Common myeloid progenitor, CD34-positive (primary cell): ENCODE results near the gene SDCBP2.
A peak's percentile ranks its signal among the peaks of the same experiment; 100 is the strongest.

Experiments
- CTCF ChIA-PET: fragments of 350-600 bp; sonication (Branson Sonifier 250); formaldehyde crosslinking; loops from one replicate; lab custom pipeline; 2021; ENCODE audit warnings: antibody characterized with exemption; lab: Charles Lee
- POLR2A ChIA-PET: fragments of 350-600 bp; sonication (Branson Sonifier 250); formaldehyde crosslinking; loops from one replicate; lab custom pipeline; 2021; ENCODE audit warnings: antibody characterized with exemption; lab: Charles Lee
- DNase-seq, 3 donors: peaks; one replicate each; pipeline versions ENCODE4 v3.0.0 to v3.0.0-alpha.2; 2013
- H3K27ac ChIP-seq, 2 experiments: 1 replicate in 1 of 2; 2 replicates in 1 of 2; pipeline ENCODE4 v1.7.0; 2013; ENCODE audit warnings: inconsistent platforms in 2 of 2, low read length in 2 of 2, mild to moderate bottlenecking in 2 of 2, low read depth in 1 of 2, moderate library complexity in 1 of 2; ENCODE audit not compliant: severe bottlenecking in 2 of 2, insufficient read depth in 1 of 2, poor library complexity in 1 of 2
- H3K27me3 ChIP-seq, 5 experiments: replicated peaks in 2 of 5; 1 replicate in 3 of 5; 2 replicates in 2 of 5; pipeline versions ENCODE4 v1.6.1 to v1.7.0; 2013; ENCODE audit warnings: low read length in 4 of 5, mild to moderate bottlenecking in 2 of 5, moderate library complexity in 2 of 5, inconsistent platforms in 1 of 5; ENCODE audit not compliant: insufficient read depth in 5 of 5, control insufficient read depth in 4 of 5
- H3K36me3 ChIP-seq, 4 experiments: 1 replicate in 2 of 4; 2 replicates in 2 of 4; pipeline versions ENCODE4 v1.6.1 to v1.7.0; 2013; ENCODE audit warnings: low read length in 3 of 4, control low read depth in 1 of 4, mild to moderate bottlenecking in 1 of 4; ENCODE audit not compliant: control insufficient read depth in 4 of 4, insufficient read depth in 4 of 4
- H3K4me1 ChIP-seq, 4 experiments: 1 replicate in 3 of 4; 2 replicates in 1 of 4; pipeline versions ENCODE4 v1.6.1 to v1.7.1; 2013; ENCODE audit warnings: low read length in 3 of 4, mild to moderate bottlenecking in 3 of 4, control low read depth in 1 of 4, inconsistent platforms in 1 of 4, moderate library complexity in 1 of 4; ENCODE audit not compliant: control insufficient read depth in 4 of 4, insufficient read depth in 4 of 4; ENCODE audit errors: control extremely low read depth in 1 of 4
- H3K4me3 ChIP-seq, 7 experiments: 1 replicate in 4 of 7; 2 replicates in 3 of 7; pipeline versions ENCODE4 v1.5.1 to v1.7.0; 2013; ENCODE audit warnings: mild to moderate bottlenecking in 7 of 7, low read length in 6 of 7, moderate library complexity in 6 of 7, inconsistent platforms in 2 of 7, low read depth in 2 of 7, control low read depth in 1 of 7; ENCODE audit not compliant: insufficient read depth in 4 of 7, control insufficient read depth in 1 of 7; ENCODE audit errors: extremely low read depth in 1 of 7
- H3K9me3 ChIP-seq, 5 experiments: 1 replicate in 4 of 5; 2 replicates in 1 of 5; pipeline versions ENCODE4 v1.6.1 to v1.7.1; 2013; ENCODE audit warnings: low read length in 4 of 5, mild to moderate bottlenecking in 2 of 5, inconsistent platforms in 1 of 5, low read depth in 1 of 5, moderate library complexity in 1 of 5; ENCODE audit not compliant: control insufficient read depth in 4 of 5, insufficient read depth in 2 of 5; ENCODE audit errors: control extremely low read depth in 1 of 5
- WGBS: methylation state at CpG from one replicate; pipeline ENCODE4 v1.1.5; 2013; ENCODE audit not compliant: insufficient coverage; 5-methylcytosine and 5-hydroxymethylcytosine counted together

SDCBP2 gene

GRCh38 chr20:1363522-1363921 lies 34.6 kb upstream of the SDCBP2 start:
- H3K36me3 ChIP-seq, result peaks cover 9 to 53% (median 37%) of the 10 kb centered on the region in 4 experiments
- CTCF ChIA-PET, result interaction anchor here (1.4 to 3.3 kb wide), 2 partner anchors 42 to 73 kb away, joined by 3 to 10 read pairs; no protein-coding TSS in a partner anchor
- POLR2A ChIA-PET, result no interaction called here

GRCh38 chr20:1362484-1362883 lies 33.5 kb upstream of the SDCBP2 start:
- DNase-seq, result peak in 2 of 3 donors; percentile 28 to 30
- Histone ChIP-seq H3K4me1 (peaks cover 7 to 21% (median 13%) of the 10 kb centered on the region in 4 experiments), H3K27ac (no peak overlapping the region), H3K4me3 (no peak overlapping the region), H3K9me3 (no peaks in the 10 kb centered on the region), H3K27me3 (no peaks in the 10 kb centered on the region), H3K36me3 (peaks cover 5 to 50% (median 38%) of the 10 kb centered on the region in 4 experiments)
- ChIA-PET CTCF (interaction anchor here (1.3 to 1.9 kb wide), 3 partner anchors 12 to 156 kb away, joined by 3 to 6 read pairs (median 3); no protein-coding TSS in a partner anchor), POLR2A (no interaction called here)
- 60% methylated on average over 1 of the region's 2 CpGs for WGBS

More at GRCh38 chr20:1363522-1363921, 34.6 kb upstream of the SDCBP2 start:
- WGBS, result 89% methylated on average over 4 of the region's 5 CpGs
- H3K9me3 ChIP-seq, result no peaks in the 10 kb centered on the region
- H3K27me3 ChIP-seq, result no peaks in the 10 kb centered on the region
- no peak overlapping the region for H3K27ac ChIP-seq
- peaks cover 7 to 21% (median 13%) of the 10 kb centered on the region in 4 experiments for H3K4me1 ChIP-seq
- DNase-seq, result no peak
- H3K4me3 ChIP-seq, result no peak overlapping the region

- H3K9me3 ChIP-seq, result peaks cover 0 to 3% (median 2%) of the 10 kb centered on the region in 5 experiments
- ChIA-PET POLR2A (no interaction called here), CTCF (no interaction called here)
- H3K4me1 ChIP-seq, result peaks cover 7 to 21% (median 13%) of the 10 kb centered on the region in 4 experiments
- H3K27ac ChIP-seq, result no peak overlapping the region
- WGBS, result 81% methylated on average over 3 of the region's 7 CpGs
- H3K36me3 ChIP-seq, result peaks cover 10 to 50% (median 34%) of the 10 kb centered on the region in 4 experiments
- no peaks in the 10 kb centered on the region for H3K27me3 ChIP-seq
- H3K4me3 ChIP-seq, result no peak overlapping the region
- no peak for DNase-seq
Observed at GRCh38 chr20:1360094-1360846, 31.3 kb upstream of the SDCBP2 start.

- Histone ChIP-seq H3K36me3 (peaks cover 17 to 65% (median 36%) of the 10 kb centered on the region in 4 experiments), H3K4me1 (peaks cover 0 to 6% (median 2%) of the 10 kb centered on the region in 4 experiments), H3K27ac (no peak overlapping the region), H3K27me3 (no peaks in the 10 kb centered on the region), H3K9me3 (peaks cover 0 to 19% (median 14%) of the 10 kb centered on the region in 5 experiments), H3K4me3 (no peak overlapping the region)
- ChIA-PET POLR2A (no interaction called here), CTCF (interaction anchor here (0.6 kb wide), 1 partner anchor 89 kb away, joined by 3 read pairs; no protein-coding TSS in a partner anchor)
- WGBS, result 93% methylated on average over 6 of the region's 9 CpGs
- peak in 2 of 3 donors; percentile 28 to 39 for DNase-seq
Observed at GRCh38 chr20:1357921-1358671, 29.2 kb upstream of the SDCBP2 start.

GRCh38 chr20:1353956-1354355 lies 25.0 kb upstream of the SDCBP2 start:
- H3K9me3 ChIP-seq, result peaks cover 0 to 27% (median 14%) of the 10 kb centered on the region in 5 experiments
- ChIA-PET POLR2A (no interaction called here), CTCF (interaction anchor here (1.0 to 1.1 kb wide), 2 partner anchors 12 to 70 kb away, joined by 3 read pairs; no protein-coding TSS in a partner anchor)
- H3K27ac ChIP-seq, result no peak overlapping the region
- H3K36me3 ChIP-seq, result peaks cover 16 to 58% (median 18%) of the 10 kb centered on the region in 4 experiments
- H3K4me3 ChIP-seq, result no peak overlapping the region
- DNase-seq, result no peak
- H3K4me1 ChIP-seq, result no peaks in the 10 kb centered on the region
- H3K27me3 ChIP-seq, result no peaks in the 10 kb centered on the region

GRCh38 chr20:1346315-1346969 lies 17.5 kb upstream of the SDCBP2 start:
- H3K4me1 ChIP-seq, result peaks cover 0 to 13% (median 0%) of the 10 kb centered on the region in 4 experiments
- DNase-seq, result peak in 2 of 3 donors; percentile 67 to 70
- H3K4me3 ChIP-seq, result peak overlapping the region in 1 of 7 experiments; percentile 17
- CTCF ChIA-PET, result interaction anchor here (1.2 kb wide), 1 partner anchor 24 kb away, joined by 3 read pairs; no protein-coding TSS in a partner anchor
- POLR2A ChIA-PET, result no interaction called here
- H3K27ac ChIP-seq, result no peak overlapping the region
- no peaks in the 10 kb centered on the region for H3K27me3 ChIP-seq
- H3K9me3 ChIP-seq, result peaks cover 0 to 20% (median 4%) of the 10 kb centered on the region in 5 experiments
- H3K36me3 ChIP-seq, result peaks cover 2 to 11% (median 3%) of the 10 kb centered on the region in 4 experiments
- WGBS, result no CpG with 5 or more reads among the region's 2 CpGs
